CD4-positive, alpha-beta T cell (primary cell): ENCODE results near the gene C1QL4. TPM values are rescaled to one million over a fixed set of nuclear protein-coding genes. Genes with fewer than 3 reads are reported as not detected.

Experiments
- ATAC-seq: fragments of 200-7000 bp; cut with Tn5 transposase; one replicate; pipeline ENCODE4 v1.10.0; 2022; ENCODE audit warnings: mild to moderate bottlenecking; ENCODE audit not compliant: poor library complexity
- CTCF ChIA-PET: fragments of 350-600 bp; sonication (Branson Sonifier 250); formaldehyde crosslinking; loops from one replicate; lab custom pipeline; 2021; ENCODE audit warnings: antibody characterized with exemption, inconsistent platforms; lab: Charles Lee
- POLR2A ChIA-PET: fragments of 350-600 bp; sonication (Branson Sonifier 250); formaldehyde crosslinking; loops from one replicate; lab custom pipeline; 2021; ENCODE audit warnings: antibody characterized with exemption, inconsistent platforms; lab: Charles Lee
- DNase-seq, 14 experiments: peaks; one replicate each; pipeline ENCODE4 v3.0.0-alpha.2; 2013 to 2020; ENCODE audit warnings: mixed read lengths in 2 of 14
- H3K27ac ChIP-seq, 2 donors: one replicate each; pipeline versions ENCODE4 v1.5.1 to v1.7.0; 2013; ENCODE audit warnings: low read length in 2 of 2, low read depth in 1 of 2, mild to moderate bottlenecking in 1 of 2
- H3K27me3 ChIP-seq, 2 experiments: 1 replicate in 1 of 2; 2 replicates in 1 of 2; pipeline versions ENCODE4 v1.6.1 to v1.7.0; 2013; ENCODE audit warnings: low read length in 2 of 2, control low read depth in 1 of 2, mild to moderate bottlenecking in 1 of 2, moderate library complexity in 1 of 2; ENCODE audit not compliant: insufficient read depth in 2 of 2, control insufficient read depth in 1 of 2
- H3K36me3 ChIP-seq: one replicate; pipeline ENCODE4 v1.6.1; 2013; ENCODE audit warnings: low read length, control low read depth; ENCODE audit not compliant: insufficient read depth
- H3K4me1 ChIP-seq: one replicate; pipeline ENCODE4 v1.6.1; 2013; ENCODE audit warnings: low read length, control low read depth; ENCODE audit not compliant: insufficient read depth
- H3K4me3 ChIP-seq: one replicate; pipeline ENCODE4 v1.5.1; 2013; ENCODE audit warnings: mild to moderate bottlenecking, low read length, moderate library complexity
- H3K9me3 ChIP-seq, 2 experiments: 1 replicate in 1 of 2; 2 replicates in 1 of 2; pipeline versions ENCODE4 v1.6.1 to v1.7.0; 2013; ENCODE audit warnings: low read length in 2 of 2, mild to moderate bottlenecking in 2 of 2, control low read depth in 1 of 2, moderate library complexity in 1 of 2; ENCODE audit not compliant: control insufficient read depth in 1 of 2, insufficient read depth in 1 of 2
- H3K27ac Mint-ChIP-seq: one replicate; pipeline ENCODE4 v1.8.0; 2020; ENCODE audit warnings: mixed read lengths
- H3K27me3 Mint-ChIP-seq: one replicate; pipeline ENCODE4 v1.8.0; 2021; ENCODE audit warnings: mixed read lengths
- H3K36me3 Mint-ChIP-seq: one replicate; pipeline ENCODE4 v1.8.0; 2021; ENCODE audit warnings: low read depth, mixed read lengths
- H3K4me1 Mint-ChIP-seq: one replicate; pipeline ENCODE4 v1.8.0; 2021; ENCODE audit warnings: low read depth, mixed read lengths
- H3K4me3 Mint-ChIP-seq: one replicate; pipeline ENCODE4 v1.8.0; 2020; ENCODE audit warnings: mild to moderate bottlenecking, mixed read lengths
- H3K9me3 Mint-ChIP-seq: one replicate; pipeline ENCODE4 v1.8.0; 2020; ENCODE audit warnings: mixed read lengths
- intact Hi-C, 2 experiments: fragments of 100-400 bp; cut with DNase I in 1 of 2; cut with micrococcal nuclease in 1 of 2; formaldehyde crosslinking; loops; one replicate each; pipeline versions ENCODE4 v1.15.1 to v1.9.0; 2023 to 2025; cut with DNase I, micrococcal nuclease
- total RNA-seq, 174 experiments: library from RNA in 2 of 174; stranded (reverse) in 2 of 174; gene quantifications; one replicate each; pipeline ENCODE4 v1.2.3 and lab custom pipeline; 2021 to 2026
- TF ChIP-seq, protein P1 (sequence below): fragments of 200-600 bp; IDR thresholded peaks from one replicate; pipeline ENCODE4 v1.8.0; 2022; ENCODE audit warnings: antibody characterized with exemption, mild to moderate bottlenecking

The C1QL4 gene
- total RNA-seq, 2 experiments from 2014 or later: not detected

DNA sequence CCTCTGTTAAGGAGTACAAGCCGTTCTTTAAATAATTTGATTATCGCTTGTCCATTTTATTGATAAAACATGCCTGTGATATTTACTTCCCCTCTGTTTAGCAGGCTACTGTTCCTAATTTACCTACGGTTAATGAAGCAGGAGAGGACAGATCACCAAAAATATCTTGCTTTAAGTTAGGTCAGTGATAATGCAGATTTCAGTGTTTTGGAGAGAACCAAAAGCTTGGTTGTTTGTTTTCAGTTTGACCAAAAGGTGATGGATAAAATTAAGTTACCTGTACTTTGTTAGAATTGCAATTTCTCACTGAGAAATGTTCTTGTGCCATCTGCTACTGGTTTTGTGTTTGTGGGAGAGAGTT is 31.2 kb upstream of the C1QL4 start:
- TF ChIP-seq, protein P1, sequence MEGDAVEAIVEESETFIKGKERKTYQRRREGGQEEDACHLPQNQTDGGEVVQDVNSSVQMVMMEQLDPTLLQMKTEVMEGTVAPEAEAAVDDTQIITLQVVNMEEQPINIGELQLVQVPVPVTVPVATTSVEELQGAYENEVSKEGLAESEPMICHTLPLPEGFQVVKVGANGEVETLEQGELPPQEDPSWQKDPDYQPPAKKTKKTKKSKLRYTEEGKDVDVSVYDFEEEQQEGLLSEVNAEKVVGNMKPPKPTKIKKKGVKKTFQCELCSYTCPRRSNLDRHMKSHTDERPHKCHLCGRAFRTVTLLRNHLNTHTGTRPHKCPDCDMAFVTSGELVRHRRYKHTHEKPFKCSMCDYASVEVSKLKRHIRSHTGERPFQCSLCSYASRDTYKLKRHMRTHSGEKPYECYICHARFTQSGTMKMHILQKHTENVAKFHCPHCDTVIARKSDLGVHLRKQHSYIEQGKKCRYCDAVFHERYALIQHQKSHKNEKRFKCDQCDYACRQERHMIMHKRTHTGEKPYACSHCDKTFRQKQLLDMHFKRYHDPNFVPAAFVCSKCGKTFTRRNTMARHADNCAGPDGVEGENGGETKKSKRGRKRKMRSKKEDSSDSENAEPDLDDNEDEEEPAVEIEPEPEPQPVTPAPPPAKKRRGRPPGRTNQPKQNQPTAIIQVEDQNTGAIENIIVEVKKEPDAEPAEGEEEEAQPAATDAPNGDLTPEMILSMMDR: no peak
- peaks cover 30% of the 10 kb centered on the region for H3K4me1 Mint-ChIP-seq
- Histone ChIP-seq H3K36me3 (no peaks in the 10 kb centered on the region), H3K4me3 (peak overlapping the region; percentile 88), H3K27me3 (no peaks in the 10 kb centered on the region), H3K4me1 (peaks cover 15% of the 10 kb centered on the region), H3K9me3 (no peaks in the 10 kb centered on the region), H3K27ac (no peak overlapping the region)
- no peaks in the 10 kb centered on the region for H3K9me3 Mint-ChIP-seq
- peak overlapping the region; percentile 99 for H3K4me3 Mint-ChIP-seq
- ChIA-PET POLR2A (interaction anchor here (1.3 to 1.6 kb wide), 3 partner anchors 32 to 180 kb away, joined by 3 to 11 read pairs (median 4); partner anchors contain the start of gene TUBA1A), CTCF (interaction anchor here (0.7 to 7.0 kb wide), 2 partner anchors 21 to 1914 kb away, joined by 3 to 33 read pairs; partner anchors contain the start of gene DNAJC22)
- ATAC-seq: no peak
- peak overlapping the region; percentile 76 for H3K27ac Mint-ChIP-seq
- peaks cover 9% of the 10 kb centered on the region for H3K36me3 Mint-ChIP-seq
- H3K27me3 Mint-ChIP-seq: no peaks in the 10 kb centered on the region
- no peak for DNase-seq
- intact Hi-C loops: loop anchor here in 1 of 2 experiments (10.0 kb wide), 1 partner anchor 337 kb away; the partner anchor contains the start of gene FMNL3

DNA sequence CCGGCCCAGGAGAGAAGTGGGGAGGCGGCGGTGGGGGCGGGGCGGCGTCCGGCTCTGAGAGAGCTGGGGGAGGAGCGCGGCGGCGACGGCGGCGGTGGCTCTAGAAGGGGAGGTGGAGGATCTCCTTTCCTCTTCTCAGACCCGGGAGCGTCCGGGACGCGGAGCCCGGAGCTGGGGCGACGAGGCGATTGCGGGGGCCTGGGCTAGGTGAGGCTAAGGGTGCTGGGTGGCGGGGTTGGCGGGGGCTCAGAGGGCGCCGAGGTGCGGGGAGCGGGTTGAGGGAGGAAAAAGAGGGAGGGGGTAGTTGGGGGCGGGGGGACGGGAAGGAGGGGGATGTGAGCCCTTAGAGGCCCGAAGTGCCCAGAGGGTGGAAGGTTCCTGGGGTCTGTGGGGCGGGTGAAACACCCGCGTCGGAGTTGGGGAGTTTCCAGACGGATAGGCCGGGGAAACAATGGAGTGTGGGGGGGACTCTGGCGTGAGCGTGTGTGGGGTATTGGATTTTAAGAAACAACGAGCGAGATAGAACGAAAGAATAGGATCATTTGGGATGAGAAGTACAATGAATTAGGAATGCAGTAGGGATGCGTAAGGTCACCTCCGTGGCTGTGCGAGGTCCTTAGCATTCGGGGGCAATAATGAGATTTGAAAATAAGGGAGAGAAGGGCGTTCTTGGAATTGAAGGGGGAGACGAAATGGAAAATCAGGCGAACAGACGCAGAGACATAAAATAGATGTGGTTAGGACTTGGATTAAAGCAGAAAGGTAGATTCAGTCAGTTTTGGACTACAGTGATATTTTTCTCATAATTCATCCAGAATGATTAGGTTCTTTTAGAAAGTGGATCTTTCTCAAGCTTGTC is 30.6 kb upstream of the C1QL4 start, which contains the start of gene SPATS2:
Gene SPATS2, plus strand, starts transcription at position 82 of the 859 bp plus-strand sequence. CDS start 93,551 bp downstream, outside the sequence.
- H3K27me3 ChIP-seq: no peaks in the 10 kb centered on the region
- intact Hi-C loops: loop anchor here in 1 of 2 experiments (10.0 kb wide), 1 partner anchor 337 kb away; the partner anchor contains the start of gene FMNL3
- DNase-seq: peak in 4 of 14 experiments; percentile 5 to 61 (median 44)
- H3K27me3 Mint-ChIP-seq: no peaks in the 10 kb centered on the region
- peak within 1 kb of the TSS; percentile 76 for H3K27ac Mint-ChIP-seq
- H3K36me3 ChIP-seq: no peaks in the 10 kb centered on the region
- POLR2A ChIA-PET: interaction anchor here (0.6 to 2.2 kb wide), 33 partner anchors 8 to 1658 kb away, joined by 3 to 24 read pairs (median 5); partner anchors contain the start of genes BCDIN3D, DNAJC22, KCNH3 and MCRS1
- peaks cover 30% of the 10 kb centered on the region for H3K4me1 Mint-ChIP-seq
- peak within 1 kb of the TSS; percentile 66 to 70 for H3K27ac ChIP-seq
- H3K9me3 ChIP-seq: no peaks in the 10 kb centered on the region
- H3K4me1 ChIP-seq: peaks cover 15% of the 10 kb centered on the region
- peak within 1 kb of the TSS; percentile 99 for H3K4me3 Mint-ChIP-seq
- TF ChIP-seq, protein P1: no peak
- H3K4me3 ChIP-seq: peak within 1 kb of the TSS; percentile 88
- ATAC-seq: no peak
- CTCF ChIA-PET: interaction anchor here (0.7 to 7.0 kb wide), 10 partner anchors 10 to 744 kb away, joined by 3 to 33 read pairs (median 6); partner anchors contain the start of genes COX14, DNAJC22, PRPF40B and TROAP
- H3K9me3 Mint-ChIP-seq: no peaks in the 10 kb centered on the region
- peaks cover 9% of the 10 kb centered on the region for H3K36me3 Mint-ChIP-seq

DNA sequence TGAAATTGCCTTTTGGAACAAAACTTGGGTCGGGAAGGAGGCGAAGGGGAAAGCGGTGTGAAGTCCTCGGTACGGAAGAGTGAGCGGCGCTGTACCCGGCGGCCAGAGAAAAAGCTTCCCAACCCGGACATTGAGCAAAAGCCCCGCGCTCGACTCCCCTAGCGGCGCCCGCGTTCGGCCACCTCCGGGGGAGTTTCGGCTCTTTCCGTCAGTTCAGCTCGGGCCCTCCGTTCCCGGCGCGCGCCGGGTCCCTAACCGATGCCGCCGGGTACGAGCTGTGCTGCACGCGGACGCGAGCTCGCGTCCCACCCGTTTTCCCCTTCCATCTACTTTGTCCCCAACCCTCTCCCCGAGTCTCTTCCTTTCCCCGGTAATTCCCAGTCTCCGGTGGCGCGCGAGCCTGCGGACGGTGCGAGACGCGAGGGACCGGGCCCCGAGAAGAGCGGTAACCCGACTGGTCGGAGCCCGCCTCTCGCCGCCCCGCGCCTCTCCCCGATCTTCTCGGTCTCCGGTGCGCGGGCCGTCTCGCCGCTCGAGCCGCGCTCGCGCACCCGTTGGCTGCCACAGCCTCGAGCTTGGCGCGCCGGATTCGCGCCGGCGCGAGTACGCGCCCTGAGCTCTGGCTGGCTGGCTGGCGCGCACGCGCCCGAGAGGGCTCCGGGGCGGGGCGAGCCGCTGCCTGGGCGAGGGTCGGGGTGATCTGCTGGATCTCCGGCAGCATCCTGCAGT is 29.8 kb upstream of the C1QL4 start:
- intact Hi-C loops: loop anchor here in 1 of 2 experiments (10.0 kb wide), 1 partner anchor 338 kb away; the partner anchor contains the start of gene FMNL3
- ChIA-PET POLR2A (interaction anchor here (0.6 to 2.2 kb wide), 42 partner anchors 9 to 1659 kb away, joined by 3 to 24 read pairs (median 5); partner anchors contain the start of genes BCDIN3D, DDX23, DNAJC22 and KCNH3), CTCF (interaction anchor here (0.7 to 7.0 kb wide), 10 partner anchors 9 to 745 kb away, joined by 3 to 33 read pairs (median 6); partner anchors contain the start of genes COX14, DNAJC22, PRPF40B and TROAP)
- Histone ChIP-seq H3K27ac (peak overlapping the region; percentile 66 to 70), H3K9me3 (no peaks in the 10 kb centered on the region), H3K36me3 (no peaks in the 10 kb centered on the region), H3K4me1 (peaks cover 15% of the 10 kb centered on the region), H3K27me3 (no peaks in the 10 kb centered on the region), H3K4me3 (peak overlapping the region; percentile 88)
- H3K27ac Mint-ChIP-seq: peak overlapping the region; percentile 76
- no peaks in the 10 kb centered on the region for H3K9me3 Mint-ChIP-seq
- TF ChIP-seq, protein P1: no peak
- peak; percentile 82 for ATAC-seq
- H3K36me3 Mint-ChIP-seq: peaks cover 9% of the 10 kb centered on the region
- peaks cover 30% of the 10 kb centered on the region for H3K4me1 Mint-ChIP-seq
- H3K4me3 Mint-ChIP-seq: peak overlapping the region; percentile 99
- peak; percentile 69 to 92 (median 81) for DNase-seq
- no peaks in the 10 kb centered on the region for H3K27me3 Mint-ChIP-seq
